ENCODE results near the gene TMEM109.

GRCh38 chr11:60924110-60924905, 10.3 kb downstream of the TMEM109 start, which contains the start of gene TMEM132A:
- TF ChIP-seq CTCF (conservative IDR thresholded peaks at IDR 0.05; ENCODE audit: low read length) (no peak), EZH2phosphoT487 (IDR thresholded peaks at IDR 0.05; ENCODE audit: borderline replicate concordance) (no peak)
